ENCODE measurements around the gene TEN1. TPM values are rescaled to one million over a fixed set of nuclear protein-coding genes. Genes with fewer than 3 reads are reported as not detected.

TEN1 gene
- total and polyA plus RNA-seq, 9 of the 15 experiments (the other 6 are each of a cell fraction or from before 2014, with no cell fraction given), result 1.3 to 25.7 (median 10.1) TPM

GRCh38 chr17:75950855-75951554, 28.0 kb upstream of the TEN1 start:
- no peak overlapping the region for H2AFZ ChIP-seq (ENCODE audit: low read depth, low read length)
- intact Hi-C loops (cut with micrococcal nuclease) (no loop called here), in situ Hi-C loops (cut with MboI) (no loop called here)
- no peaks in the 10 kb centered on the region for H4K20me1 ChIP-seq (replicated peaks; ENCODE audit: control insufficient read depth, insufficient read depth, low read length)
- ChIA-PET CTCF (ENCODE audit: low intra/inter-chr PET ratio) (no interaction called here), POLR2A (interaction anchor here (0.5 to 3.6 kb wide), 5 partner anchors 9 to 1078 kb away, joined by 3 to 15 read pairs (median 4); partner anchors contain the start of genes FBF1 and FDXR)
- FAIRE-seq (peak; percentile 85), ATAC-seq (no peak), DNase-seq (ENCODE audit: extremely low read depth in 1 of 4, low spot score in 3 of 4) (peak in 2 of 4 experiments; percentile 21 to 30)
- no TSS peak for BruUV-seq (replicated peaks)
- H3K27me3 ChIP-seq (ENCODE audit: control insufficient read depth in 2 of 2, insufficient read depth in 2 of 2, low read length in 2 of 2), result no peaks in the 10 kb centered on the region
- no peaks in the 10 kb centered on the region for H3K9me3 ChIP-seq (replicated peaks; ENCODE audit: control insufficient read depth, insufficient read depth, low read depth, low read length)
- H3K9me1 ChIP-seq (ENCODE audit: control insufficient read depth, insufficient read depth, low read length), result no peaks in the 10 kb centered on the region
- H3K4me3 ChIP-seq, result no peak overlapping the region
- 38% methylated on average over 8 of the region's 8 CpGs for WGBS (ENCODE audit: insufficient coverage, low coverage, missing lambda C conversion rate)
- H3K79me2 ChIP-seq (ENCODE audit: control insufficient read depth, insufficient read depth, low read length), result no peaks in the 10 kb centered on the region
- H3K36me3 ChIP-seq (ENCODE audit: control insufficient read depth, insufficient read depth, low read length), result peaks cover 69% of the 10 kb centered on the region; the same call in 2 of the 3 replicates
- peaks cover 3 to 18% of the 10 kb centered on the region in 2 experiments; a peak in 4 of 5 replicates for H3K4me1 ChIP-seq (replicated peaks in 1 of 2; ENCODE audit: control insufficient read depth in 2 of 2, insufficient read depth in 2 of 2, low read length in 2 of 2)
- H3K4me2 ChIP-seq (ENCODE audit: insufficient read depth, low read length), result peak overlapping the region; percentile 9
- H3K27ac ChIP-seq (ENCODE audit: extremely low read depth, low read depth, low read length), result no peak overlapping the region; the same call in 2 of the 3 replicates
- peak overlapping the region in 1 of 2 experiments; percentile 29; a peak in 2 of 4 replicates for H3K9ac ChIP-seq (ENCODE audit: insufficient read depth in 1 of 2, low read depth in 2 of 2, low read length in 2 of 2)
- TF ChIP-seq MEIS2 (IDR thresholded peaks at IDR 0.05; ENCODE audit: partially characterized antibody) (peak; percentile 23), ZNF644 (tag; IDR thresholded peaks at IDR 0.05; ENCODE audit: low read depth) (no peak), NCOA1 (IDR thresholded peaks at IDR 0.05; ENCODE audit: low read depth) (no peak), PRMT5 (CRISPR knock-in tag; IDR thresholded peaks at IDR 0.05) (no peak), CBFA2T2 (conservative IDR thresholded peaks at IDR 0.05) (0 out of 2 replicates have a peak, but pooled peaks have one; percentile 10), NFIC (IDR thresholded peaks at IDR 0.05) (peak; percentile 72; the same call in 1 of the 2 replicates), ETV1 (tag; conservative IDR thresholded peaks at IDR 0.05; ENCODE audit: low read depth) (no peak), RCOR1 (IDR thresholded peaks at IDR 0.05; ENCODE audit: borderline replicate concordance in 1 of 2, low read depth in 2 of 2, low read length in 2 of 2) (peak in 1 of 2 experiments; percentile 29; a peak in 1 of 4 replicates), SMARCE1 (IDR thresholded peaks at IDR 0.05) (peak; percentile 44; the same call in 1 of the 2 replicates), THRA (IDR thresholded peaks at IDR 0.05) (no peak), NCOR1 (IDR thresholded peaks at IDR 0.05) (peak; percentile 42), TCF3 (CRISPR knock-in tag; IDR thresholded peaks at IDR 0.05) (peak; percentile 31; the same call in 1 of the 2 replicates), CBFA2T3 (IDR thresholded peaks at IDR 0.05) (peak; percentile 50), ARID1B (IDR thresholded peaks at IDR 0.05) (peak; percentile 64; the same call in 1 of the 2 replicates), FOXM1 (IDR thresholded peaks at IDR 0.05; ENCODE audit: low read depth) (no peak), FOXM1 (CRISPR knock-in tag; IDR thresholded peaks at IDR 0.05; ENCODE audit: low read depth) (no peak), HES1 (IDR thresholded peaks at IDR 0.05; ENCODE audit: low read depth) (peak; percentile 39; the same call in 1 of the 2 replicates), TEAD4 (IDR thresholded peaks at IDR 0.05; ENCODE audit: low read length) (peak; percentile 70; the same call in 1 of the 2 replicates), TEAD4 (CRISPR knock-in tag; IDR thresholded peaks at IDR 0.05; ENCODE audit: borderline replicate concordance) (no peak), KLF16 (IDR thresholded peaks at IDR 0.05) (peak; percentile 42; the same call in 1 of the 2 replicates), SMARCA5 (IDR thresholded peaks at IDR 0.05) (no peak), ZBTB26 (CRISPR knock-in tag; IDR thresholded peaks at IDR 0.05) (0 out of 2 replicates have a peak, but pooled peaks have one; percentile 11)
